ENCODE results near the gene C17orf107.

- no peak for TF ChIP-seq CTCF (IDR thresholded peaks at IDR 0.05; ENCODE audit: poor library complexity)
- TF ChIP-seq EZH2 (IDR thresholded peaks at IDR 0.05; ENCODE audit: borderline replicate concordance): no peak
- no peak for TF ChIP-seq EZH2phosphoT487 (IDR thresholded peaks at IDR 0.05; ENCODE audit: low read depth, severe bottlenecking, unreplicated experiment)
Observed at GRCh38 chr17:4891411-4892410, 7.6 kb upstream of the C17orf107 start.

Data from hepatocyte (in vitro differentiated cells).